Stomach (tissue), 9 donors: Measurements from ENCODE around the gene GRIP2. TPM values are rescaled to one million over a fixed set of nuclear protein-coding genes. Genes with fewer than 3 reads are reported as not detected.

ENCODE experiments used
- DNase-seq, 2 donors: peaks; one replicate each; pipeline versions ENCODE4 v3.0.0 to v3.0.0-alpha.2; 2013 to 2019
- H3K27ac ChIP-seq, 5 donors: fragments of 200-600 bp in 4 of 5; sonication (generic) in 4 of 5; one replicate each; pipeline ENCODE4 v1.5.1; 2013 to 2019; ENCODE audit warnings: mild to moderate bottlenecking in 1 of 5, moderate library complexity in 1 of 5
- H3K27me3 ChIP-seq, 3 donors: fragments of 200-600 bp; sonication (generic); one replicate each; pipeline ENCODE4 v1.5.1; 2017 to 2019; ENCODE audit warnings: mixed run types in 1 of 3
- H3K36me3 ChIP-seq, 4 donors: fragments of 200-600 bp; sonication (generic); 1 replicate in 3 of 4; 2 replicates in 1 of 4; pipeline ENCODE4 v1.5.1; 2016 to 2019
- H3K4me1 ChIP-seq, 4 donors: fragments of 200-600 bp; sonication (generic); one replicate each; pipeline ENCODE4 v1.5.1; 2016 to 2019
- H3K4me3 ChIP-seq, 4 donors: fragments of 200-600 bp; sonication (generic) in 3 of 4; one replicate each; pipeline ENCODE4 v1.5.1; 2016 to 2019; ENCODE audit warnings: mild to moderate bottlenecking in 1 of 4
- H3K9me3 ChIP-seq, 4 donors: fragments of 200-600 bp; sonication (generic); one replicate each; pipeline ENCODE4 v1.5.1; 2016 to 2019
- EP300 ChIP-seq: sonication (generic); formaldehyde crosslinking; IDR thresholded peaks from one replicate; pipeline ENCODE4 v1.6.1; 2017; ENCODE audit warnings: antibody characterized with exemption
- POLR2A ChIP-seq, 4 donors: fragments of 450-650 bp; IDR thresholded peaks; one replicate each; pipeline ENCODE4 v1.6.1; 2016; ENCODE audit warnings: antibody characterized with exemption in 4 of 4, control low read depth in 2 of 4, mild to moderate bottlenecking in 1 of 4, moderate library complexity in 1 of 4
- POLR2AphosphoS5 ChIP-seq, 3 donors: sonication (generic); formaldehyde crosslinking; IDR thresholded peaks; one replicate each; pipeline ENCODE4 v1.6.1; 2016; ENCODE audit warnings: antibody characterized with exemption in 3 of 3
- WGBS, 5 donors: extraction: QIAGEN DNeasy Blood & Tissue Kit in 3 of 5; methylation state at CpG; one replicate each; pipeline versions ENCODE4 v1.1.5 to v1.1.7; 2013 to 2018; 5-methylcytosine and 5-hydroxymethylcytosine counted together
- intact Hi-C: fragments of 100-400 bp; cut with DNase I; formaldehyde crosslinking; loops from one replicate; pipeline ENCODE4 v1.15.1; 2023; ENCODE audit warnings: low total_unique reads
- polyA plus RNA-seq, 3 donors: library from polyadenylated mRNA; stranded (reverse); fragments of 200-250 nt; gene quantifications; one replicate each; pipeline ENCODE4 v1.2.3, GENCODE V29; 2013
- total RNA-seq, 5 donors: library from RNA; depleted of rRNA; stranded (reverse); fragments of >200 nt; gene quantifications; one replicate each; pipeline versions ENCODE4 v1.1.0 to v1.2.3, GENCODE V29; 2014 to 2016
- TF ChIP-seq, protein P1 (sequence below), 7 experiments: fragments of 450-650 bp in 4 of 7; fragments of 200-600 bp in 3 of 7; sonication (generic) in 3 of 7; IDR thresholded peaks; one replicate each; pipeline ENCODE4 v1.5.1; 2016 to 2019; ENCODE audit warnings: antibody characterized with exemption in 7 of 7, control low read depth in 2 of 7, mild to moderate bottlenecking in 1 of 7
- donor health status: healthy with polysubstance abuse.
- donor health status: Bipolar disorder and iron deficiency.
- donor health status: healthy.

The GRIP2 gene
- total and polyA plus RNA-seq, 8 donors: 0.58 to 33.8 (median 2.8) TPM

DNA sequence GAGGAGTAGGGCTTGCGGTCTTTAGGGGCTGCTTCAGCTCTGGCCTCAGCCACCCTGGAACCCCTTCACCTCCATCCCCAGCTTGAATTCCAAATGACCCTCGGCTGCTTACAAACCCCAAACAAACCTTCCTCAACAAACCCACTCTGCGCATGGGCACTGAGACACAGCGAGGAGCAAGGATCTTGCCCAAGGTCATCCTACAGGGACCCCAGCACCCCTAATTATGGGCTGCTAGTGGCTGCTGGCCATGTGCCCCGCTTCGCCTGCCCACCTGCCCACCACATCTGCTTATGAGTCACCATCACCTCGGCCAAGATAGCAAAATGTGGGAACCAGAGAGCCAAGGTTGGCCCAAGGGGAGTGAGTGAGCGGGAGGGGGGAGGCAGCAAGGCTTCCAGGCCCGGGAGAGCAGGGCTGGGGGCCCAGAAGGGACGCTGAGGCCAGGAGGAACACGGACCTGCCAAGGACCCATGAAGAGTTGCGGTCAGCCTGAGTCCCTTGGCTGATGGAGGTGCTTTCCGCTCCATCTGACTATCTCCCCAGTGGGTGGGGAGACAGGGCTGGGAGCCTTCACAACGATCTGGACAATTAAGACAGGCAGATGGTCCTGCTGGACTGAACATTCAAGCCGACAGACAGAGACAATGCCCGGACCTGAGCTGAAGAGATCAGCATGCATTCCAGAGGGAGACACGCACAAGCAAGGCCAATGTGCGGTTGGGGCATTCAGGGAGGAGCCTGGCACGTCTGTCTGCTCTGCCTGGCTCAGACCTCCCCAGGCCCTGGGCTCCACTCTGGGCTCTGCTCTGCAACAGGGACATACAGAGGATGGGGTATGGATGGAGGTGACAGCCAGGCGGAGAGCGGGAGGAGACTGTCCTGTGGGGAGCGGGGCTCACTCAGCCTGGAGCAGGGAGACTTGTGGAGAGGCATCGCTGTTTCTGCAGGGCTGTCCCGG, 10.8 kb upstream of the GRIP2 start:
- H3K36me3 ChIP-seq: no peaks in the 10 kb centered on the region
- TF ChIP-seq, protein P1, sequence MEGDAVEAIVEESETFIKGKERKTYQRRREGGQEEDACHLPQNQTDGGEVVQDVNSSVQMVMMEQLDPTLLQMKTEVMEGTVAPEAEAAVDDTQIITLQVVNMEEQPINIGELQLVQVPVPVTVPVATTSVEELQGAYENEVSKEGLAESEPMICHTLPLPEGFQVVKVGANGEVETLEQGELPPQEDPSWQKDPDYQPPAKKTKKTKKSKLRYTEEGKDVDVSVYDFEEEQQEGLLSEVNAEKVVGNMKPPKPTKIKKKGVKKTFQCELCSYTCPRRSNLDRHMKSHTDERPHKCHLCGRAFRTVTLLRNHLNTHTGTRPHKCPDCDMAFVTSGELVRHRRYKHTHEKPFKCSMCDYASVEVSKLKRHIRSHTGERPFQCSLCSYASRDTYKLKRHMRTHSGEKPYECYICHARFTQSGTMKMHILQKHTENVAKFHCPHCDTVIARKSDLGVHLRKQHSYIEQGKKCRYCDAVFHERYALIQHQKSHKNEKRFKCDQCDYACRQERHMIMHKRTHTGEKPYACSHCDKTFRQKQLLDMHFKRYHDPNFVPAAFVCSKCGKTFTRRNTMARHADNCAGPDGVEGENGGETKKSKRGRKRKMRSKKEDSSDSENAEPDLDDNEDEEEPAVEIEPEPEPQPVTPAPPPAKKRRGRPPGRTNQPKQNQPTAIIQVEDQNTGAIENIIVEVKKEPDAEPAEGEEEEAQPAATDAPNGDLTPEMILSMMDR (IDR thresholded peaks at IDR 0.05): no peak
- H3K27me3 ChIP-seq: peaks cover 0 to 48% (median 0%) of the 10 kb centered on the region in 3 donors
- DNase-seq: no peak
- intact Hi-C loops: no loop called here
- H3K4me3 ChIP-seq: no peak overlapping the region
- WGBS, 5 donors: 70 to 75% (median 72%) methylated on average over 21 to 24 of the region's 24 CpGs
- H3K9me3 ChIP-seq: no peaks in the 10 kb centered on the region
- H3K27ac ChIP-seq: no peak overlapping the region
- H3K4me1 ChIP-seq: peaks cover 9 to 22% (median 19%) of the 10 kb centered on the region in 4 donors

DNA sequence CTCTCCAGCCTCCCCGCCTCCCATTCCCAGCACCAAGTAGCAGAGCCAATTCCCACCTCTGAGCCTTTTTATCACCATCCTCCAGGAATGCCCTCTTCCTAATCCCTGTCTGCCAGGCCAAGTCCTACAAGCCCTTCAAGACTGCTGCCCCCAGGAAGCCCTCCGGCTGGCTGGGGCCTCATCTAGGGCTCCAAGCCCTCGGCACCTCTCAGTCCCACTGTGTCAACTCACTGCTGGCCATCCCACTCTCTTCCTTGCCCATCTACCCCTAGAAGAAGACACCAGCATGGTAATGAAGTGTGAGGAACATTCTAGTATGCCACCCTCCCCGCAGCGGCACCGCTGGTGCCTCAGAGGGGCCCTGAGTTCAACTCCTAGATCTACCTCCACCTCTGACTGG, 10.0 kb upstream of the GRIP2 start:
- Histone ChIP-seq H3K9me3 (no peaks in the 10 kb centered on the region), H3K27ac (no peak overlapping the region), H3K27me3 (peaks cover 0 to 41% (median 0%) of the 10 kb centered on the region in 3 donors), H3K4me1 (peaks cover 5 to 16% (median 13%) of the 10 kb centered on the region in 4 donors), H3K4me3 (no peak overlapping the region), H3K36me3 (no peaks in the 10 kb centered on the region)
- WGBS, 5 donors: 85 to 97% (median 90%) methylated on average over 6 of the region's 6 CpGs
- TF ChIP-seq POLR2AphosphoS5 (IDR thresholded peaks at IDR 0.05) (no peak), EP300 (no peak), POLR2A (IDR thresholded peaks at IDR 0.05) (no peak)
- TF ChIP-seq, protein P1 (IDR thresholded peaks at IDR 0.05): no peak
- DNase-seq: no peak
- intact Hi-C loops: no loop called here

DNA sequence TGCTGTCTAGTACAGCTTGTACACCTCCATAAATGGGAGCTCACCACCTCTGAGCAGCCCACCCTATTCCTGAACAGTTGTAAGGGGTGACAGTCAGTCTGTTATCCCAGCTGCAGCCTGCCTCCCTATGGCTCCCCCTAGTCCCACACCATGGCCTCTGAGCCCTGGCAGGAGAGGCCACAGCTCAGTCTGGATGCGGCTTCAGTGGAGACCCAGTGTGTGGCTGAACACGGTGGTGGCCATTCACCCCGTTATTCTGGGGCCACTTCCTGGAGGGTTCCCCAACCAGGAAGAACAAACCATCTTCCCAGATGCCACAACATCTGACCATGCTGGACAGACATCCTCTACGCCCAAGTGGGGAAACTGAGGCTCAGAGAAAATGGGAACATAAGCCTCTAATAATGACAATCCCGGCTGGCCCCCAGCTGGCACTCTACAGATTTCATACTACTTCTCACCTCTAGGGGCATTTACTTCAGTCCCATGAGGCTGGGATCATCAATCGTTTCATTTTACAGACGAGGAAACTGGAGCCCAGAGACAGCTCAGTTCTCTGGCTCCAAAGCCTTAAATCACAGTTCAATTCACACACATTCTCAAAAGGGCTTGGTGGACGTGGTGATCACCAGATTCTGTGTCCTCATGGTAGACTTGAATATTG, 9.2 kb upstream of the GRIP2 start:
- 47 to 60% (median 56%) methylated on average over 8 of the region's 8 CpGs for WGBS, 5 donors

DNA sequence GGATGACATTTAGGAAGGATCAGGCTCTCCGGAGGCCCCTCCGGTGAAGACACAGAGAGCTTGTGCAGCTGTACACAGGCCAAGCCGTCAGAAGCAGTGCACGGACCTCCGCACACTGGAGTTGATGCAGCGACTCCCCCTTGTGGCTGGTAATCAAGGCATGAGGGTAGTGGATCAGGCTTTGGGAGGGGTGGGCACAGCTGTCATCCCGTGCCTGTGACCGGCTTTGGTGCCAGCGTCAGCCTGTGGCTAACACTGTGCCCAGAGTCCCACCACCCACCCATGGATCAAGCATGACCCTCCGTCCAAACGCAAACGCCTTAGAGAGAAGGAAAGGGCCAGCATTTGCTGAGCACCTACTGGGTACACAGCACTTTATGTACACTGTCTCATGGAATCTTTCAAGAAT, 8.2 kb upstream of the GRIP2 start:
- TF ChIP-seq POLR2AphosphoS5 (IDR thresholded peaks at IDR 0.05) (no peak), EP300 (no peak), POLR2A (IDR thresholded peaks at IDR 0.05) (no peak)
- TF ChIP-seq, protein P1 (IDR thresholded peaks at IDR 0.05): peak in 5 of 7 experiments; percentile 42 to 72 (median 56)

More for the DNA sequence above, 9.2 kb upstream of the GRIP2 start:
- DNase-seq: no peak
- Histone ChIP-seq H3K4me1 (peaks cover 5 to 16% (median 12%) of the 10 kb centered on the region in 4 donors), H3K27ac (no peak overlapping the region), H3K27me3 (peaks cover 0 to 33% (median 0%) of the 10 kb centered on the region in 3 donors), H3K9me3 (no peaks in the 10 kb centered on the region), H3K36me3 (no peaks in the 10 kb centered on the region), H3K4me3 (no peak overlapping the region)
- TF ChIP-seq EP300 (no peak), POLR2AphosphoS5 (IDR thresholded peaks at IDR 0.05) (no peak), POLR2A (IDR thresholded peaks at IDR 0.05) (no peak)
- TF ChIP-seq, protein P1 (IDR thresholded peaks at IDR 0.05): peak in 3 of 7 experiments; percentile 10 to 36 (median 16)
- intact Hi-C loops: loop anchor here (5.0 kb wide), 1 partner anchor 42 kb away; no protein-coding TSS in a partner anchor

More for the DNA sequence above, 8.2 kb upstream of the GRIP2 start:
- H3K9me3 ChIP-seq: no peaks in the 10 kb centered on the region
- DNase-seq: peak; percentile 75 to 89
- peaks cover 5 to 16% (median 12%) of the 10 kb centered on the region in 4 donors for H3K4me1 ChIP-seq
- no peak overlapping the region for H3K27ac ChIP-seq
- WGBS, 5 donors: 9 to 13% (median 11%) methylated on average over 12 of the region's 12 CpGs
- peaks cover 0 to 31% (median 0%) of the 10 kb centered on the region in 3 donors for H3K27me3 ChIP-seq
- no peaks in the 10 kb centered on the region for H3K36me3 ChIP-seq
- H3K4me3 ChIP-seq: no peak overlapping the region
- intact Hi-C loops: loop anchor here (5.0 kb wide), 1 partner anchor 41 kb away; no protein-coding TSS in a partner anchor
